Adrenal gland (tissue), 12 donors: ENCODE measurements around the gene ZBTB46. TPM values are rescaled to one million over a fixed set of nuclear protein-coding genes. Genes with fewer than 3 reads are reported as not detected.
A peak's percentile ranks its signal among the peaks of the same experiment; 100 is the strongest.

Experiments
- DNase-seq, 7 donors: peaks; one replicate each; pipeline ENCODE4 v3.0.0-alpha.2; 2019 to 2020
- H3K27ac ChIP-seq, 5 donors: fragments of 200-600 bp; sonication (generic) in 4 of 5; 1 replicate in 3 of 5; 2 replicates in 2 of 5; pipeline versions ENCODE4 v1.5.1 to v1.8.0; 2016 to 2020; ENCODE audit warnings: mild to moderate bottlenecking in 1 of 5
- H3K27me3 ChIP-seq: fragments of 200-600 bp; 2 replicates; pipeline ENCODE4 v1.8.0; 2021
- H3K36me3 ChIP-seq, 2 donors: fragments of 200-600 bp; replicated peaks in 1 of 2; 1 replicate in 1 of 2; 2 replicates in 1 of 2; pipeline versions ENCODE4 v1.5.1 to v1.8.0; 2018 to 2022
- H3K4me1 ChIP-seq, 2 donors: fragments of 200-600 bp; replicated peaks in 1 of 2; 1 replicate in 1 of 2; 2 replicates in 1 of 2; pipeline versions ENCODE4 v1.5.1 to v1.8.0; 2018 to 2021
- H3K4me3 ChIP-seq, 4 donors: fragments of 200-600 bp; sonication (generic) in 3 of 4; one replicate each; pipeline ENCODE4 v1.5.1; 2016 to 2018
- H3K9me3 ChIP-seq, 3 donors: fragments of 200-600 bp; sonication (generic) in 1 of 3; replicated peaks in 1 of 3; 1 replicate in 2 of 3; 2 replicates in 1 of 3; pipeline versions ENCODE4 v1.5.1 to v1.8.0; 2016 to 2021
- CTCF ChIP-seq, 6 experiments: fragments of 450-650 bp in 4 of 6; fragments of 200-600 bp in 2 of 6; sonication (generic) in 1 of 6; IDR thresholded peaks; 1 replicate in 5 of 6; 2 replicates in 1 of 6; pipeline versions ENCODE4 v1.5.1 to v1.8.0; 2016 to 2021; ENCODE audit warnings: antibody characterized with exemption in 6 of 6, mild to moderate bottlenecking in 2 of 6, moderate library complexity in 1 of 6
- POLR2A ChIP-seq, 2 donors: fragments of 450-650 bp; IDR thresholded peaks; one replicate each; pipeline ENCODE4 v1.6.1; 2017; ENCODE audit warnings: antibody characterized with exemption in 2 of 2, mild to moderate bottlenecking in 2 of 2, moderate library complexity in 1 of 2
- WGBS, 4 donors: extraction: QIAGEN DNeasy Blood & Tissue Kit in 2 of 4; methylation state at CpG; one replicate each; pipeline versions ENCODE4 v1.1.5 to v1.1.7; 2013 to 2017; 5-methylcytosine and 5-hydroxymethylcytosine counted together
- intact Hi-C, 2 donors: fragments of 100-400 bp; cut with DNase I; formaldehyde crosslinking; loops; one replicate each; pipeline versions ENCODE4 v1.14.1 to v1.15.0; 2022 to 2023
- polyA plus RNA-seq, 3 donors: library from polyadenylated mRNA; stranded (reverse); fragments of 200-250 nt in 2 of 3; fragments of 350-450 nt in 1 of 3; fragmentation: Illumina TruSeq in 1 of 3; extraction: RNeasy Lipid Tissue Mini Kit (QIAGEN cat#74804) in 1 of 3; gene quantifications; one replicate each; pipeline ENCODE4 v1.2.3, GENCODE V29; 2013 to 2014
- total RNA-seq, 9 donors: library from RNA; depleted of rRNA in 4 of 9; stranded (reverse); fragments of >200 nt in 4 of 9; fragments of 120-200 nt in 1 of 9; fragmentation: NEBNext Ultra II Directional in 1 of 9; extraction: Animal tissue kit (Norgen Biotek cat#: 25700) in 1 of 9; gene quantifications; one replicate each; pipeline versions ENCODE4 v1.1.0 to v1.2.4, GENCODE V29; 2013 to 2023
- donor health status: healthy with polysubstance abuse.
- donor health status: Bipolar disorder and iron deficiency.
- donor health status: DM: yes; HTN: yes; CAD: no.
- donor health status: DM: no; HTN: no; CAD: no.
- donor health status: DM: no; HTN: no; CAD: no.
- donor health status: DM: yes; HTN: yes; CAD: no.

Gene ZBTB46
- total and polyA plus RNA-seq, 12 donors: 0.77 to 22.4 (median 10.6) TPM

GRCh38 chr20:63700199-63701050 is 130.6 kb downstream of the ZBTB46 start:
- no peak overlapping the region for H3K4me3 ChIP-seq
- no peaks in the 10 kb centered on the region for H3K27me3 ChIP-seq
- TF ChIP-seq POLR2A (IDR thresholded peaks at IDR 0.05) (no peak), CTCF (IDR thresholded peaks at IDR 0.05) (no peak)
- intact Hi-C loops: loop anchor here in 1 of 2 donors (10.0 kb wide), 1 partner anchor 154 kb away; no protein-coding TSS in a partner anchor
- peak in 4 of 7 donors; percentile 23 to 55 (median 28) for DNase-seq
- H3K36me3 ChIP-seq: peaks cover 0 to 22% of the 10 kb centered on the region in 2 donors
- 78 to 91% (median 82%) methylated on average over 24 to 43 of the region's 43 CpGs for WGBS, 4 donors
- peak overlapping the region in 2 of 5 donors; percentile 82 to 92 for H3K27ac ChIP-seq
- H3K4me1 ChIP-seq: peaks cover 27 to 38% of the 10 kb centered on the region in 2 donors
- no peaks in the 10 kb centered on the region for H3K9me3 ChIP-seq

GRCh38 chr20:63699466-63700198 is 131.4 kb downstream of the ZBTB46 start:
- peak overlapping the region in 1 of 4 donors; percentile 26 for H3K4me3 ChIP-seq
- TF ChIP-seq POLR2A (IDR thresholded peaks at IDR 0.05): no peak
- no peak for TF ChIP-seq CTCF (IDR thresholded peaks at IDR 0.05)
- 61 to 76% (median 68%) methylated on average over 7 to 24 of the region's 24 CpGs for WGBS, 4 donors
- H3K27ac ChIP-seq: peak overlapping the region in 3 of 5 donors; percentile 34 to 92 (median 82)
- peaks cover 0 to 17% of the 10 kb centered on the region in 2 donors for H3K36me3 ChIP-seq
- DNase-seq: peak in 3 of 7 donors; percentile 32 to 59 (median 34)
- intact Hi-C loops: loop anchor here in 1 of 2 donors (10.0 kb wide), 1 partner anchor 155 kb away; no protein-coding TSS in a partner anchor
- H3K27me3 ChIP-seq: no peaks in the 10 kb centered on the region
- H3K4me1 ChIP-seq: peaks cover 27 to 38% of the 10 kb centered on the region in 2 donors
- H3K9me3 ChIP-seq: no peaks in the 10 kb centered on the region

GRCh38 chr20:63698739-63699465 is 132.2 kb downstream of the ZBTB46 start:
- peaks cover 0 to 13% of the 10 kb centered on the region in 2 donors for H3K36me3 ChIP-seq
- no peaks in the 10 kb centered on the region for H3K9me3 ChIP-seq
- TF ChIP-seq CTCF (IDR thresholded peaks at IDR 0.05): no peak
- TF ChIP-seq POLR2A (IDR thresholded peaks at IDR 0.05): no peak
- peak overlapping the region in 1 of 4 donors; percentile 26 for H3K4me3 ChIP-seq
- H3K27ac ChIP-seq: peak overlapping the region in 3 of 5 donors; percentile 34 to 92 (median 82)
- 24 to 48% (median 42%) methylated on average over 5 to 19 of the region's 19 CpGs for WGBS, 4 donors
- intact Hi-C loops: no loop called here
- peaks cover 27 to 38% of the 10 kb centered on the region in 2 donors for H3K4me1 ChIP-seq
- no peaks in the 10 kb centered on the region for H3K27me3 ChIP-seq
- DNase-seq: peak; percentile 77 to 92 (median 90)
